Mononuclear cell (primary cell): ENCODE measurements around the gene OR56A3. TPM values are rescaled to one million over a fixed set of nuclear protein-coding genes. Genes with fewer than 3 reads are reported as not detected.

ENCODE experiments used
- H3K27me3 ChIP-seq: 2 replicates; pipeline ENCODE4 v1.6.0; 2011; ENCODE audit warnings: low read length, control low read depth; ENCODE audit not compliant: insufficient read depth
- H3K4me1 ChIP-seq: 2 replicates; pipeline ENCODE4 v1.5.1; 2011; ENCODE audit warnings: mild to moderate bottlenecking, low read length, control low read depth; ENCODE audit not compliant: insufficient read depth
- H3K4me3 ChIP-seq: 2 replicates; pipeline ENCODE4 v1.5.1; 2011; ENCODE audit warnings: mild to moderate bottlenecking, low read length, moderate library complexity
- H3K9me3 ChIP-seq: 2 replicates; pipeline ENCODE4 v1.5.1; 2011; ENCODE audit warnings: low read depth, mild to moderate bottlenecking, control low read depth, low read length
- total RNA-seq: library from RNA; depleted of rRNA; stranded (reverse); fragments of >200 nt; gene quantifications from one replicate; pipeline ENCODE4 v1.2.3, GENCODE V29; 2012

Gene OR56A3
- total RNA-seq: under 0.01 TPM

GRCh38 chr11:5941951-5942350 is at the start of gene OR56A3:
Gene OR56A3, plus strand, starts transcription at chr11:5942251. Its CDS starts 5,096 bp downstream, at chr11:5947347.
- H3K9me3 ChIP-seq: no peaks in the 10 kb centered on the region
- H3K4me3 ChIP-seq: no peak within 1 kb of the TSS
- H3K4me1 ChIP-seq: no peaks in the 10 kb centered on the region
- peaks cover 4% of the 10 kb centered on the region for H3K27me3 ChIP-seq

- Histone ChIP-seq H3K27me3 (no peaks in the 10 kb centered on the region), H3K4me3 (no peak within 1 kb of the TSS), H3K4me1 (no peaks in the 10 kb centered on the region), H3K9me3 (no peaks in the 10 kb centered on the region)
These were observed 49.1 kb upstream of the OR56A3 start, which contains the start of gene OR52E5 for GRCh38 chr11:5892908-5893307. Gene OR52E5, plus strand, starts transcription at chr11:5893208. Its CDS starts 7,569 bp downstream, at chr11:5900777.

GRCh38 chr11:5899534-5899933 is 42.5 kb upstream of the OR56A3 start:
- no peak overlapping the region for H3K4me3 ChIP-seq
- no peaks in the 10 kb centered on the region for H3K9me3 ChIP-seq
- no peaks in the 10 kb centered on the region for H3K27me3 ChIP-seq
- H3K4me1 ChIP-seq: no peaks in the 10 kb centered on the region

GRCh38 chr11:5910540-5910939 is 31.5 kb upstream of the OR56A3 start:
- Histone ChIP-seq H3K4me1 (no peaks in the 10 kb centered on the region), H3K27me3 (peaks cover 4% of the 10 kb centered on the region), H3K4me3 (no peak overlapping the region), H3K9me3 (no peaks in the 10 kb centered on the region)

- Histone ChIP-seq H3K9me3 (no peaks in the 10 kb centered on the region), H3K4me3 (no peak overlapping the region), H3K4me1 (no peaks in the 10 kb centered on the region), H3K27me3 (no peaks in the 10 kb centered on the region)
These were observed 19.2 kb upstream of the OR56A3 start for GRCh38 chr11:5922749-5923426.

- Histone ChIP-seq H3K4me1 (no peaks in the 10 kb centered on the region), H3K4me3 (no peak overlapping the region), H3K27me3 (no peaks in the 10 kb centered on the region), H3K9me3 (no peaks in the 10 kb centered on the region)
These were observed 18.6 kb upstream of the OR56A3 start for GRCh38 chr11:5923427-5923776.

GRCh38 chr11:5923794-5924193 is 18.3 kb upstream of the OR56A3 start:
- H3K4me1 ChIP-seq: no peaks in the 10 kb centered on the region
- no peak overlapping the region for H3K4me3 ChIP-seq
- H3K9me3 ChIP-seq: no peaks in the 10 kb centered on the region
- no peaks in the 10 kb centered on the region for H3K27me3 ChIP-seq

- Histone ChIP-seq H3K4me1 (no peaks in the 10 kb centered on the region), H3K27me3 (no peaks in the 10 kb centered on the region), H3K9me3 (no peaks in the 10 kb centered on the region), H3K4me3 (no peak overlapping the region)
These were observed 13.8 kb upstream of the OR56A3 start for GRCh38 chr11:5928271-5928670.

GRCh38 chr11:5928811-5929210 is 13.2 kb upstream of the OR56A3 start:
- Histone ChIP-seq H3K9me3 (no peaks in the 10 kb centered on the region), H3K4me1 (no peaks in the 10 kb centered on the region)

GRCh38 chr11:5929571-5930368 is 12.3 kb upstream of the OR56A3 start:
- H3K9me3 ChIP-seq: no peaks in the 10 kb centered on the region
- H3K4me3 ChIP-seq: no peak overlapping the region
- H3K27me3 ChIP-seq: no peaks in the 10 kb centered on the region
- H3K4me1 ChIP-seq: no peaks in the 10 kb centered on the region

More at GRCh38 chr11:5928811-5929210, 13.2 kb upstream of the OR56A3 start:
- Histone ChIP-seq H3K4me3 (no peak overlapping the region), H3K27me3 (no peaks in the 10 kb centered on the region)

- no peak overlapping the region for H3K4me3 ChIP-seq
- H3K27me3 ChIP-seq: no peaks in the 10 kb centered on the region
- no peaks in the 10 kb centered on the region for H3K9me3 ChIP-seq
- no peaks in the 10 kb centered on the region for H3K4me1 ChIP-seq
These were observed 11.4 kb upstream of the OR56A3 start for GRCh38 chr11:5930614-5931013.

- no peaks in the 10 kb centered on the region for H3K9me3 ChIP-seq
- H3K4me1 ChIP-seq: no peaks in the 10 kb centered on the region
- H3K4me3 ChIP-seq: no peak overlapping the region
- no peaks in the 10 kb centered on the region for H3K27me3 ChIP-seq
These were observed 11.0 kb upstream of the OR56A3 start for GRCh38 chr11:5931061-5931460.

- Histone ChIP-seq H3K4me1 (no peaks in the 10 kb centered on the region), H3K27me3 (no peaks in the 10 kb centered on the region), H3K9me3 (no peaks in the 10 kb centered on the region), H3K4me3 (no peak overlapping the region)
These were observed 9.4 kb upstream of the OR56A3 start for GRCh38 chr11:5932671-5933070.

GRCh38 chr11:5933116-5933515 is 8.9 kb upstream of the OR56A3 start:
- Histone ChIP-seq H3K27me3 (no peaks in the 10 kb centered on the region), H3K4me1 (no peaks in the 10 kb centered on the region), H3K4me3 (no peak overlapping the region), H3K9me3 (no peaks in the 10 kb centered on the region)

- Histone ChIP-seq H3K27me3 (peaks cover 4% of the 10 kb centered on the region), H3K4me1 (no peaks in the 10 kb centered on the region), H3K4me3 (no peak overlapping the region), H3K9me3 (no peaks in the 10 kb centered on the region)
These were observed 4.0 kb upstream of the OR56A3 start for GRCh38 chr11:5937868-5938602.
